Body of pancreas (tissue), 4 donors: ENCODE measurements around the gene ROBO2. TPM values are rescaled to one million over a fixed set of nuclear protein-coding genes. Genes with fewer than 3 reads are reported as not detected.

Source experiments
- ATAC-seq: fragments of 150-250 bp; one replicate; pipeline ENCODE4 v1.9.1; 2016
- DNase-seq, 4 donors: peaks; one replicate each; pipeline ENCODE4 v3.0.0-alpha.2; 2019
- H3K27ac ChIP-seq, 4 donors: fragments of 200-600 bp; sonication (generic); 1 replicate in 3 of 4; 2 replicates in 1 of 4; pipeline versions ENCODE4 v1.5.1 to v1.6.1; 2016 to 2019; ENCODE audit warnings: mild to moderate bottlenecking in 1 of 4, mixed read lengths in 1 of 4, moderate library complexity in 1 of 4
- H3K27me3 ChIP-seq, 2 donors: fragments of 200-600 bp; sonication (generic); one replicate each; pipeline ENCODE4 v1.6.0; 2016; ENCODE audit warnings: mild to moderate bottlenecking in 1 of 2
- H3K36me3 ChIP-seq, 2 donors: fragments of 200-600 bp; sonication (generic); replicated peaks in 1 of 2; 2 replicates each; pipeline ENCODE4 v1.5.1; 2016; ENCODE audit warnings: low read depth in 2 of 2; ENCODE audit not compliant: insufficient read depth in 1 of 2
- H3K4me1 ChIP-seq: fragments of 200-600 bp; sonication (generic); one replicate; pipeline ENCODE4 v1.6.0; 2016
- H3K4me3 ChIP-seq, 2 donors: fragments of 200-600 bp; sonication (generic); 1 replicate in 1 of 2; 2 replicates in 1 of 2; pipeline ENCODE4 v1.5.1; 2016 to 2019
- H3K9me3 ChIP-seq, 3 donors: fragments of 200-600 bp; sonication (generic); 1 replicate in 2 of 3; 2 replicates in 1 of 3; pipeline ENCODE4 v1.5.1; 2016
- POLR2A ChIP-seq, 3 donors: fragments of 450-650 bp; IDR thresholded peaks; one replicate each; pipeline ENCODE4 v1.6.1; 2016; ENCODE audit warnings: antibody characterized with exemption in 3 of 3, mild to moderate bottlenecking in 2 of 3
- WGBS, 2 donors: methylation state at CpG; one replicate each; pipeline ENCODE4 v1.1.5; 2017; 5-methylcytosine and 5-hydroxymethylcytosine counted together
- intact Hi-C: fragments of 100-400 bp; cut with DNase I; formaldehyde crosslinking; loops from one replicate; pipeline ENCODE4 v1.15.1; 2023
- total RNA-seq, 2 donors: library from RNA; depleted of rRNA; stranded (reverse); fragments of >200 nt; gene quantifications; one replicate each; pipeline ENCODE4 v1.1.0, GENCODE V29; 2016
- TF ChIP-seq, protein P1 (sequence below), 7 experiments: fragments of 450-650 bp in 4 of 7; fragments of 200-600 bp in 3 of 7; sonication (generic) in 3 of 7; IDR thresholded peaks; one replicate each; pipeline ENCODE4 v1.5.1; 2016 to 2019; ENCODE audit warnings: antibody characterized with exemption in 7 of 7

Gene ROBO2
- total RNA-seq, 2 donors from 2014 or later = 1.3 to 3.0 TPM

DNA sequence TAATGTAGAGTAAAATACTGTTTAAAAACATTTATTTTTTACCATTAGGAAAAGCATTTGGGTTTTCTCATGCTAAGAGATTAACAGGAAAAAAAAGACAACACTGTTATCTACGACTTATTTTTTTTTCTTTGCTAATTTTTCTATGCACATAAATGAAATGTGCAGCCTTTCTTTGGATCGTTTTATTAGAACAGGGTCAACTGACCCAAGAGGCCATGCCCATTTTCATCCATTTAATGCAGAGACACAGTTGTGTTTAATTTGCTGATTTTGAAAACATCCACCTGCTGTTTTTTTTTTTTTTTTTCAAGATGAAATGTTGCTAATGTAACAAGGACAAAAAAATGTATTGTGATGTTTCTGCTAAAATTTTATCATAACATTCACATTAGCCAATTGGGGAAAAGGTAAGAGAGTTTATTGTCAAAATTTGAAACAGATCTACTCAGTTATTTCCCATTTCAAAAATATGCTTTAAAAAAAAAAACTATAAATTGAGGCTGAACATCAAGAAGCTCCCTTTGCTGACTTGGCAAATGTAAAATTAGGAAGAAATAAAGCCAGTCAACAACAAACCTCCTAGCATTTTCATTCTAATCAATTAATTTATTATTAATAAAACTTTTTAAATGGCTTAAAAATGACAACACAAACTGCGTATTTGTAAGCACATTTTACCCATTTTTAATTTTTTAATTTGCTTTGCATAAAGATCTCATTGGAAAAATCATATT lies 485.2 kb downstream of the ROBO2 start:
- no peak for ATAC-seq
- H3K4me3 ChIP-seq = no peak overlapping the region
- no peak overlapping the region for H3K27ac ChIP-seq
- TF ChIP-seq POLR2A (IDR thresholded peaks at IDR 0.05) = no peak
- TF ChIP-seq, protein P1, sequence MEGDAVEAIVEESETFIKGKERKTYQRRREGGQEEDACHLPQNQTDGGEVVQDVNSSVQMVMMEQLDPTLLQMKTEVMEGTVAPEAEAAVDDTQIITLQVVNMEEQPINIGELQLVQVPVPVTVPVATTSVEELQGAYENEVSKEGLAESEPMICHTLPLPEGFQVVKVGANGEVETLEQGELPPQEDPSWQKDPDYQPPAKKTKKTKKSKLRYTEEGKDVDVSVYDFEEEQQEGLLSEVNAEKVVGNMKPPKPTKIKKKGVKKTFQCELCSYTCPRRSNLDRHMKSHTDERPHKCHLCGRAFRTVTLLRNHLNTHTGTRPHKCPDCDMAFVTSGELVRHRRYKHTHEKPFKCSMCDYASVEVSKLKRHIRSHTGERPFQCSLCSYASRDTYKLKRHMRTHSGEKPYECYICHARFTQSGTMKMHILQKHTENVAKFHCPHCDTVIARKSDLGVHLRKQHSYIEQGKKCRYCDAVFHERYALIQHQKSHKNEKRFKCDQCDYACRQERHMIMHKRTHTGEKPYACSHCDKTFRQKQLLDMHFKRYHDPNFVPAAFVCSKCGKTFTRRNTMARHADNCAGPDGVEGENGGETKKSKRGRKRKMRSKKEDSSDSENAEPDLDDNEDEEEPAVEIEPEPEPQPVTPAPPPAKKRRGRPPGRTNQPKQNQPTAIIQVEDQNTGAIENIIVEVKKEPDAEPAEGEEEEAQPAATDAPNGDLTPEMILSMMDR (IDR thresholded peaks at IDR 0.05) = no peak
- H3K36me3 ChIP-seq = no peaks in the 10 kb centered on the region
- WGBS, 2 donors = 44 to 53% methylated on average over 3 of the region's 3 CpGs
- intact Hi-C loops = no loop called here
- H3K4me1 ChIP-seq = no peaks in the 10 kb centered on the region
- no peak for DNase-seq
- H3K9me3 ChIP-seq = no peaks in the 10 kb centered on the region
- no peaks in the 10 kb centered on the region for H3K27me3 ChIP-seq

DNA sequence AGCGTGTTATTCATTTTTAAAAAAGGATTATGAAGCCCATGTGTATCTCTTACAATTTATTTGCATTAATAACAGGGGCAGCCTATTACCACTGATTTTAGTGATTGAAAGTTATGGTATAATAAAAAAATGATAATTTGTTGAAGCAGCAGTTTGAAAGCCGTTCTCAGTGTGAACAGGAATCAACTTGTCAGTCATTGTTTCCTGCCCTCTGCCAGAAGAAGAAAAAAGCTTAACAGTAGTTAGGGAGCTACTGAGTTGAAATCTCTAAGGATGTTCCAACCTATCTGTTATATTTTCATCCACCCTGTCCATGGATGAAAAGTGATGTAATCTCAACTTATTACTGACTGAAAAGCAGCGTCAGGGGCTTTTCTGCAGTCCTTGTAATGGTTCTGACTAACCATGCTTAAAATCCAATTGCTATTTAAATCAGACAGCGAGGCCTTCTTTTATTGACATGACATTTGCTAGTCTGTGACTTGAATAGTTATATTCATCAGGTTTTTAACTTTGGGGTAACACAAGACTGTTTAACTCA lies 486.7 kb downstream of the ROBO2 start:
- Histone ChIP-seq H3K36me3 (no peaks in the 10 kb centered on the region), H3K27me3 (no peaks in the 10 kb centered on the region), H3K4me3 (no peak overlapping the region), H3K27ac (no peak overlapping the region), H3K9me3 (no peaks in the 10 kb centered on the region), H3K4me1 (no peaks in the 10 kb centered on the region)
- no peak for DNase-seq
- intact Hi-C loops = no loop called here
- no peak for TF ChIP-seq POLR2A (IDR thresholded peaks at IDR 0.05)
- TF ChIP-seq, protein P1 (IDR thresholded peaks at IDR 0.05) = no peak
- 41 to 43% methylated on average over 4 of the region's 4 CpGs for WGBS, 2 donors
- no peak for ATAC-seq

DNA sequence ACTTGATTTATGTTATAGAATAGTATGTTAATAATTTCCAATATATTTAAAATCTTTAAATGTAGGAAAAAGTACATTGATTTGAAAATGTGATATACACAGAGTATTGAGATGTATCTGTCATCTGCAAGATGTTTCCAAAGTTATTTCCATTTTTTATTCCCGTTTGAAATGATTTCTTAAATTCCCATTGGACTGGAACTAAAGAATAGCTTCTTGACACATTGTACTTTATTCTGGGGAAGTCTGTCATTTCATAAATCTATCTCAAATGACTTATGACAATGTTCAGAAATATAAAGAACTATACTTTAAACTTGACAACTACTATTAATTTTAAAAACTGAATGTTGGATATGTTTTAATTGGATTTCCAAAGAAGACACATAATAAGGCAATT lies 489.6 kb downstream of the ROBO2 start:
- Histone ChIP-seq H3K9me3 (peaks cover 0 to 6% (median 0%) of the 10 kb centered on the region in 3 donors), H3K27me3 (no peaks in the 10 kb centered on the region), H3K36me3 (no peaks in the 10 kb centered on the region), H3K27ac (no peak overlapping the region), H3K4me1 (no peaks in the 10 kb centered on the region), H3K4me3 (no peak overlapping the region)
- WGBS, 2 donors = 31 to 45% methylated on average over 1 of the region's 1 CpG
- ATAC-seq (no peak), DNase-seq (no peak)
- intact Hi-C loops = no loop called here
- TF ChIP-seq, protein P1 (IDR thresholded peaks at IDR 0.05) = no peak
- TF ChIP-seq POLR2A (IDR thresholded peaks at IDR 0.05) = no peak

DNA sequence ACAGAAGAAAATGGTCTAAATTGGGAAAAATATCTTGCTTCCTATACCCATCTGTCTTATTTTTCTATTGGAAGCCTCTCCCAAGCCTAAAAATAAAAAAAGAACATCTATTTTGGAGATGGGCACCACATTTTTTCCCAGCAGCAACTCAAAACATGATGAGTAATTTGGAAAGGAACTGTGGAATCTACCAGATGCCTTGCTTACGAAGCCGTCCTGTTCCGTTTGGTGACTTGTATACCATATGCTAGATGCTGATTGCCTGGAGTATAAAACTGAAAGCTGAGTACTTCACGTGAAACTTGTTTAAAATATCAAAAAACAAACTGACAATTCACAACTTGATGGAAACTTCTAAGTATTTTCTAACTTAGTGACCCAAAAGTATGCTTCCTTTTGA lies 491.0 kb downstream of the ROBO2 start:
- intact Hi-C loops = no loop called here
- Histone ChIP-seq H3K27me3 (no peaks in the 10 kb centered on the region), H3K36me3 (no peaks in the 10 kb centered on the region), H3K4me3 (no peak overlapping the region), H3K9me3 (peaks cover 0 to 6% (median 0%) of the 10 kb centered on the region in 3 donors), H3K27ac (no peak overlapping the region), H3K4me1 (no peaks in the 10 kb centered on the region)
- no peak for TF ChIP-seq POLR2A (IDR thresholded peaks at IDR 0.05)
- TF ChIP-seq, protein P1 (IDR thresholded peaks at IDR 0.05) = no peak
- ATAC-seq (no peak), DNase-seq (no peak)
- 75 to 80% methylated on average over 4 of the region's 4 CpGs for WGBS, 2 donors

DNA sequence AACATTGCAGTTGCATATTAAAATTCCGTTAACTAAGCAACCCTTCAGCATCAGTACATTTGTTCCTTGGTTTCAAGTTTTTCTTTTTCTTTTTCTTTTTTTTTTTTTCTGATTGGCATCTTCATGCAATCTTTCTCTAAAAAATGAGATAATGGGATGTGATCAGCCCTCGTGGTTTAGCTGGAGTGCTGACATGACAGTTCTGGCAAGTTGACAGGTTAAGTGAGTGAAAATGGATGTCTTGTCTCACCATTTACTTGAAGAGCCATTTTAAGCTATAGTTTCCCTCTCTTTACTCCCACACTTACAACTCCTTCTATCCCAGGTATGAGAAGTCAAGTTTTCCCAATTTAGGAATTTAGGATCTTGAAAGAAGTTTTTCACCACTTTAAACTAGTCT lies 495.2 kb downstream of the ROBO2 start:
- Histone ChIP-seq H3K36me3 (no peaks in the 10 kb centered on the region), H3K9me3 (peaks cover 0 to 6% (median 0%) of the 10 kb centered on the region in 3 donors), H3K27me3 (no peaks in the 10 kb centered on the region), H3K4me3 (no peak overlapping the region), H3K4me1 (no peaks in the 10 kb centered on the region), H3K27ac (no peak overlapping the region)
- ATAC-seq = no peak
- DNase-seq = no peak
- intact Hi-C loops = no loop called here
- TF ChIP-seq, protein P1 (IDR thresholded peaks at IDR 0.05) = no peak
- no peak for TF ChIP-seq POLR2A (IDR thresholded peaks at IDR 0.05)
- 47% methylated on average over 2 of the region's 2 CpGs for WGBS, 2 donors
